ENCODE data around the gene CPO.

Gene CPO

GRCh38 chr2:207015901-207016300 is 76.6 kb downstream of the CPO start:
- no peaks in the 10 kb centered on the region for H3K9me3 ChIP-seq (ENCODE audit: insufficient read depth, low read depth, low read length)
- H3K4me3 ChIP-seq (ENCODE audit: low read length, poor library complexity, severe bottlenecking), result no peak overlapping the region
- no peaks in the 10 kb centered on the region for H3K79me2 ChIP-seq (ENCODE audit: insufficient read depth, low read length)
- no peaks in the 10 kb centered on the region for H3K9me2 ChIP-seq (replicated peaks; ENCODE audit: low read depth, low read length)
- H3K4me1 ChIP-seq (ENCODE audit: insufficient read depth, low read length, poor library complexity, severe bottlenecking), result no peaks in the 10 kb centered on the region
- H3K27me3 ChIP-seq (ENCODE audit: insufficient read depth, low read length, poor library complexity, severe bottlenecking), result no peaks in the 10 kb centered on the region
- no peak overlapping the region for H3K9ac ChIP-seq (ENCODE audit: low read depth, low read length, poor library complexity, severe bottlenecking)
- no peak overlapping the region for H2AFZ ChIP-seq (ENCODE audit: low read length)
- no peaks in the 10 kb centered on the region for H4K20me1 ChIP-seq (ENCODE audit: insufficient read depth, low read length, poor library complexity, severe bottlenecking)
- no peak overlapping the region for H3K4me2 ChIP-seq (ENCODE audit: low read depth, low read length, poor library complexity, severe bottlenecking)
- H3K36me3 ChIP-seq (ENCODE audit: insufficient read depth, low read length), result no peaks in the 10 kb centered on the region
- TF ChIP-seq EZH2phosphoT487 (IDR thresholded peaks at IDR 0.05; ENCODE audit: borderline replicate concordance) (no peak), CTCF (conservative IDR thresholded peaks at IDR 0.05; ENCODE audit: low read length) (no peak)
- no peaks in the 10 kb centered on the region for H3F3A ChIP-seq (ENCODE audit: low read depth)

All from Loucy (cell line).